A549 (cell line): Measurements from ENCODE around the gene MRPL20.

Experiments
- CHD2 ChIP-seq: fragments of 150-350 bp; IDR thresholded peaks from 2 replicates; pipeline ENCODE4 v1.6.1; 2014; ENCODE audit warnings: low read length; ENCODE audit not compliant: partially characterized antibody
- HDAC2 ChIP-seq: fragments of 200-600 bp; sonication (generic); IDR thresholded peaks from 2 replicates; pipeline ENCODE4 v1.6.1; 2016
- JUN ChIP-seq, 2 experiments: fragments of >200 bp; sonication (Bioruptor Twin); formaldehyde crosslinking; IDR thresholded peaks; 2 replicates in 1 of 2; 3 replicates in 1 of 2; pipeline ENCODE4 v1.6.1; 2016 to 2017
- MAZ ChIP-seq: fragments of 150-350 bp; IDR thresholded peaks from 2 replicates; pipeline ENCODE4 v1.6.1; 2014; ENCODE audit warnings: antibody characterized with exemption, low read depth, low read length, borderline replicate concordance
- NFE2L2 ChIP-seq: fragments of 150-350 bp; conservative IDR thresholded peaks from 2 replicates; pipeline ENCODE4 v1.6.1; 2014; ENCODE audit warnings: low read length
- NPAS2 ChIP-seq: fragments of 250-450 bp; sonication (Bioruptor Pico); IDR thresholded peaks from 2 replicates; pipeline ENCODE4 v1.8.0; 2022; ENCODE audit warnings: mild to moderate bottlenecking, moderate library complexity, borderline replicate concordance
- POLR2A ChIP-seq: IDR thresholded peaks from 2 replicates; pipeline ENCODE4 v1.6.1; 2012; ENCODE audit warnings: mild to moderate bottlenecking, low read length
- RAD21 ChIP-seq, 2 experiments: fragments of >200 bp in 1 of 2; sonication (Bioruptor Twin) in 1 of 2; formaldehyde crosslinking in 1 of 2; IDR thresholded peaks in 1 of 2; conservative IDR thresholded peaks in 1 of 2; 2 replicates in 1 of 2; 3 replicates in 1 of 2; pipeline ENCODE4 v1.6.1; 2012 to 2018; ENCODE audit warnings: inconsistent platforms in 1 of 2
- RCOR1 ChIP-seq: fragments of 150-350 bp; IDR thresholded peaks from 2 replicates; pipeline ENCODE4 v1.6.1; 2014; ENCODE audit warnings: antibody characterized with exemption, low read length, low read depth
- SMC3 ChIP-seq: fragments of >200 bp; sonication (Bioruptor Twin); formaldehyde crosslinking; IDR thresholded peaks from 3 replicates; pipeline ENCODE4 v1.6.1; 2018; ENCODE audit warnings: inconsistent platforms
- ZC3H11A ChIP-seq: fragments of 450-650 bp; IDR thresholded peaks from 2 replicates; pipeline ENCODE4 v1.6.1; 2014; ENCODE audit warnings: antibody characterized with exemption, mild to moderate bottlenecking
- ZFP36 ChIP-seq: fragments of 450-650 bp; IDR thresholded peaks from 2 replicates; pipeline ENCODE4 v1.6.1; 2014; ENCODE audit warnings: borderline replicate concordance; ENCODE audit not compliant: partially characterized antibody
- TF ChIP-seq, protein P1 (sequence below): fragments of >200 bp; sonication (Bioruptor Twin); formaldehyde crosslinking; IDR thresholded peaks from 3 replicates; pipeline ENCODE4 v1.5.1; 2016
- TF ChIP-seq, protein P2 (sequence below): fragments of 150-350 bp; IDR thresholded peaks from 2 replicates; pipeline ENCODE4 v1.6.1; 2014; ENCODE audit warnings: low read depth, mild to moderate bottlenecking, low read length

DNA sequence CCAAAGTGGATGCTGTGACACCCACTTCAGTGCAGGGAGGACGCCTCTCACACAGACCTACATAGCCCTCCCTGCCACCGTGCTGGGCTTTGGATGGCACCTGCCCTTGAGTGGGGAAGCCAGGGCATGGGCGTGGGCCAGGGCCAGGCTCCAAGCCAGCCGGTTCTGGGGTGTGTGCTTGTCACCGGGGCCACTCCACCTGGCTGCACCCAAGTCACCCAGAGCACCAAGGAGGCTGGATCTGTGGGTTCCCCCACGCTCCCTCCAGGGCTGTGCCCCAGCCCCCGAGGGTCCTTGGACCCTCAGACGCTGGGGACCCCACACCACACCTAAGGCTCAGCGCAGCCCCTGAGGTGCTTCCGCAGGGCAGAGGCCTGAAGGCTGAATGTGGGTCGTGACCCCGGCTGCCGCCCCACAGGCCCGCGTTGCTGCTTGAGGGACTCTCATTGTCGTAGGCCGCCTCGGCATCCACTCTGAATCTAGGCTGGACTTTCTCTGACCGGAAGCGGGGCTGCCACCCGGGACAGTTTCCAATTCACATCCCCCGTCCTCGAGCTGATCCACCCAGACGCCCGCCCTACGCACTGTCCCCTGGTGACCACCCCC lies 50.2 kb downstream of the MRPL20 start:
- TF ChIP-seq, protein P1, sequence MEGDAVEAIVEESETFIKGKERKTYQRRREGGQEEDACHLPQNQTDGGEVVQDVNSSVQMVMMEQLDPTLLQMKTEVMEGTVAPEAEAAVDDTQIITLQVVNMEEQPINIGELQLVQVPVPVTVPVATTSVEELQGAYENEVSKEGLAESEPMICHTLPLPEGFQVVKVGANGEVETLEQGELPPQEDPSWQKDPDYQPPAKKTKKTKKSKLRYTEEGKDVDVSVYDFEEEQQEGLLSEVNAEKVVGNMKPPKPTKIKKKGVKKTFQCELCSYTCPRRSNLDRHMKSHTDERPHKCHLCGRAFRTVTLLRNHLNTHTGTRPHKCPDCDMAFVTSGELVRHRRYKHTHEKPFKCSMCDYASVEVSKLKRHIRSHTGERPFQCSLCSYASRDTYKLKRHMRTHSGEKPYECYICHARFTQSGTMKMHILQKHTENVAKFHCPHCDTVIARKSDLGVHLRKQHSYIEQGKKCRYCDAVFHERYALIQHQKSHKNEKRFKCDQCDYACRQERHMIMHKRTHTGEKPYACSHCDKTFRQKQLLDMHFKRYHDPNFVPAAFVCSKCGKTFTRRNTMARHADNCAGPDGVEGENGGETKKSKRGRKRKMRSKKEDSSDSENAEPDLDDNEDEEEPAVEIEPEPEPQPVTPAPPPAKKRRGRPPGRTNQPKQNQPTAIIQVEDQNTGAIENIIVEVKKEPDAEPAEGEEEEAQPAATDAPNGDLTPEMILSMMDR, result no peak
- TF ChIP-seq RCOR1 (no peak), NPAS2 (CRISPR knock-in tag) (no peak), NFE2L2 (no peak), CHD2 (no peak), POLR2A (no peak), MAZ (no peak), HDAC2 (no peak), RAD21 (conservative IDR thresholded peaks at IDR 0.05 in 1 of 2, IDR thresholded peaks at IDR 0.05 in 1 of 2) (no peak), JUN (IDR thresholded peaks at IDR 0.05) (no peak), SMC3 (no peak), ZFP36 (no peak), ZC3H11A (no peak)
- TF ChIP-seq, protein P2, sequence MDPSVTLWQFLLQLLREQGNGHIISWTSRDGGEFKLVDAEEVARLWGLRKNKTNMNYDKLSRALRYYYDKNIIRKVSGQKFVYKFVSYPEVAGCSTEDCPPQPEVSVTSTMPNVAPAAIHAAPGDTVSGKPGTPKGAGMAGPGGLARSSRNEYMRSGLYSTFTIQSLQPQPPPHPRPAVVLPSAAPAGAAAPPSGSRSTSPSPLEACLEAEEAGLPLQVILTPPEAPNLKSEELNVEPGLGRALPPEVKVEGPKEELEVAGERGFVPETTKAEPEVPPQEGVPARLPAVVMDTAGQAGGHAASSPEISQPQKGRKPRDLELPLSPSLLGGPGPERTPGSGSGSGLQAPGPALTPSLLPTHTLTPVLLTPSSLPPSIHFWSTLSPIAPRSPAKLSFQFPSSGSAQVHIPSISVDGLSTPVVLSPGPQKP, result no peak
